Upper lobe of left lung (tissue), 4 donors: ENCODE results near the gene COL27A1.

ENCODE experiments used
- CTCF ChIP-seq, 6 experiments: fragments of 450-650 bp in 4 of 6; fragments of 200-600 bp in 2 of 6; sonication (generic) in 2 of 6; IDR thresholded peaks; one replicate each; pipeline ENCODE4 v1.5.1; 2016 to 2019; ENCODE audit warnings: antibody characterized with exemption in 6 of 6
- POLR2A ChIP-seq, 4 donors: fragments of 450-650 bp; IDR thresholded peaks; one replicate each; pipeline ENCODE4 v1.5.1; 2016 to 2017; ENCODE audit warnings: antibody characterized with exemption in 4 of 4, mild to moderate bottlenecking in 2 of 4

GRCh38 chr9:114356792-114357191, 201.5 kb downstream of the COL27A1 start:
- TF ChIP-seq POLR2A (IDR thresholded peaks at IDR 0.05) (no peak), CTCF (IDR thresholded peaks at IDR 0.05) (no peak)
